ENCODE data around the gene MTMR3.
"Not testable (repeated sequence)": the region's sequence is repeated elsewhere in the genome, so short reads cannot be mapped to it uniquely, and the experiment has no call there.

Gene MTMR3

GRCh38 chr22:30031328-30031727, 148.4 kb downstream of the MTMR3 start:
- DNase-seq, result no peak

GRCh38 chr22:30031764-30032455, 148.9 kb downstream of the MTMR3 start:
- DNase-seq, result no peak

- no peak for DNase-seq
Observed at GRCh38 chr22:30033137-30033536, 150.2 kb downstream of the MTMR3 start.

GRCh38 chr22:30033901-30034300, 150.9 kb downstream of the MTMR3 start:
- DNase-seq, result no peak

- no peak for DNase-seq
Observed at GRCh38 chr22:30036656-30037055, 153.7 kb downstream of the MTMR3 start.

GRCh38 chr22:30038219-30038618, 155.2 kb downstream of the MTMR3 start:
- no peak for DNase-seq

- no peak for DNase-seq
Observed at GRCh38 chr22:30040499-30041260, 157.7 kb downstream of the MTMR3 start.

GRCh38 chr22:30041475-30041874, 158.5 kb downstream of the MTMR3 start:
- DNase-seq, result no peak

GRCh38 chr22:30041881-30042280, 158.9 kb downstream of the MTMR3 start:
- no peak for DNase-seq

GRCh38 chr22:30043161-30043560, 160.2 kb downstream of the MTMR3 start:
- DNase-seq, result no peak

GRCh38 chr22:30044369-30044768, 161.4 kb downstream of the MTMR3 start:
- DNase-seq, result no peak

- DNase-seq, result no peak
Observed at GRCh38 chr22:30044881-30045493, 162.0 kb downstream of the MTMR3 start.

GRCh38 chr22:30045494-30045887, 162.5 kb downstream of the MTMR3 start:
- no peak for DNase-seq

- no peak for DNase-seq
Observed at GRCh38 chr22:30045901-30046715, 163.1 kb downstream of the MTMR3 start.

- no peak for DNase-seq
Observed at GRCh38 chr22:30046716-30047363, 163.9 kb downstream of the MTMR3 start.

- no peak for DNase-seq
Observed at GRCh38 chr22:30047364-30047738, 164.4 kb downstream of the MTMR3 start.

GRCh38 chr22:30048681-30049080, 165.7 kb downstream of the MTMR3 start:
- DNase-seq, result no peak

- DNase-seq, result no peak
Observed at GRCh38 chr22:30054067-30054763, 171.2 kb downstream of the MTMR3 start.

GRCh38 chr22:30054764-30055069, 171.7 kb downstream of the MTMR3 start:
- DNase-seq, result no peak

GRCh38 chr22:30056015-30056414, 173.0 kb downstream of the MTMR3 start:
- no peak for DNase-seq

GRCh38 chr22:30057375-30057774, 174.4 kb downstream of the MTMR3 start:
- DNase-seq, result no peak

- not testable (repeated sequence) for DNase-seq
Observed at GRCh38 chr22:30059346-30060020, 176.5 kb downstream of the MTMR3 start.
